ENCODE results near the gene ZNF367.

GRCh38 chr9:96458226-96458625 is 40.1 kb upstream of the ZNF367 start:
- TF ChIP-seq SIN3A (IDR thresholded peaks at IDR 0.05; ENCODE audit: borderline replicate concordance, insufficient read depth, low read length) (no peak), TAF1 (IDR thresholded peaks at IDR 0.05; ENCODE audit: borderline replicate concordance, insufficient read depth, low read length) (no peak), REST (IDR thresholded peaks at IDR 0.05; ENCODE audit: insufficient read depth in 1 of 2, low read depth in 2 of 2, low read length in 2 of 2) (no peak), POLR2AphosphoS5 (IDR thresholded peaks at IDR 0.05; ENCODE audit: low read depth, low read length) (no peak)

All from PFSK-1 (cell line).